Keratinocyte (primary cell): Measurements from ENCODE around the gene PTPN18. TPM values are rescaled to one million over a fixed set of nuclear protein-coding genes. Genes with fewer than 3 reads are reported as not detected.

Source experiments
- DNase-seq: peaks from one replicate; pipeline ENCODE4 v3.0.0-alpha.2; 2011; ENCODE audit warnings: low read depth, missing footprints, low spot score
- FAIRE-seq: peaks from 2 replicates; lab custom pipeline; 2011; peaks lifted over from hg19 to GRCh38; lab: Jason Lieb, UNC
- H2AFZ ChIP-seq: 2 replicates; pipeline ENCODE4 v1.6.0; 2012; ENCODE audit warnings: low read length, control low read depth, inconsistent platforms; ENCODE audit not compliant: control insufficient read depth
- H3K27ac ChIP-seq: 2 replicates; pipeline ENCODE4 v1.5.1; 2011; ENCODE audit warnings: low read length; ENCODE audit not compliant: control insufficient read depth, insufficient read depth
- H3K27me3 ChIP-seq: 3 replicates; pipeline ENCODE4 v1.6.0; 2011; ENCODE audit warnings: low read length; ENCODE audit not compliant: control insufficient read depth, insufficient read depth; ENCODE audit errors: extremely low read depth
- H3K36me3 ChIP-seq, 2 experiments: 2 replicates in 1 of 2; 3 replicates in 1 of 2; pipeline ENCODE4 v1.5.1; 2011; ENCODE audit warnings: low read length in 2 of 2, mild to moderate bottlenecking in 1 of 2; ENCODE audit not compliant: control insufficient read depth in 2 of 2, insufficient read depth in 2 of 2; ENCODE audit errors: extremely low read depth in 1 of 2
- H3K4me1 ChIP-seq: 3 replicates; pipeline ENCODE4 v1.5.1; 2011; ENCODE audit warnings: low read length; ENCODE audit not compliant: control insufficient read depth, insufficient read depth; ENCODE audit errors: extremely low read depth
- H3K4me2 ChIP-seq: 3 replicates; pipeline ENCODE4 v1.6.0; 2011; ENCODE audit warnings: low read depth, low read length; ENCODE audit not compliant: control insufficient read depth, insufficient read depth; ENCODE audit errors: extremely low read depth
- H3K4me3 ChIP-seq, 3 experiments: fragments of 200-600 bp in 1 of 3; sonication (generic) in 1 of 3; 2 replicates in 2 of 3; 3 replicates in 1 of 3; pipeline ENCODE4 v1.5.1; 2011 to 2016; ENCODE audit warnings: low read length in 3 of 3, mild to moderate bottlenecking in 3 of 3, control low read depth in 2 of 3, inconsistent platforms in 1 of 3, low read depth in 1 of 3, mixed read lengths in 1 of 3, mixed run types in 1 of 3, moderate library complexity in 1 of 3; ENCODE audit not compliant: control insufficient read depth in 2 of 3, insufficient read depth in 2 of 3; ENCODE audit errors: extremely low read depth in 1 of 3
- H3K79me2 ChIP-seq: 2 replicates; pipeline ENCODE4 v1.6.0; 2012; ENCODE audit warnings: low read length; ENCODE audit not compliant: control insufficient read depth, insufficient read depth
- H3K9ac ChIP-seq: 3 replicates; pipeline ENCODE4 v1.6.0; 2011; ENCODE audit warnings: low read length; ENCODE audit not compliant: control insufficient read depth, insufficient read depth; ENCODE audit errors: extremely low read depth
- H3K9me1 ChIP-seq: 3 replicates; pipeline ENCODE4 v1.6.0; 2011; ENCODE audit warnings: low read length; ENCODE audit not compliant: control insufficient read depth, insufficient read depth; ENCODE audit errors: extremely low read depth
- H3K9me3 ChIP-seq: 2 replicates; pipeline ENCODE4 v1.5.1; 2012; ENCODE audit warnings: low read depth, low read length; ENCODE audit not compliant: control insufficient read depth
- H4K20me1 ChIP-seq: 3 replicates; pipeline ENCODE4 v1.6.0; 2011; ENCODE audit warnings: low read length; ENCODE audit not compliant: control insufficient read depth, insufficient read depth; ENCODE audit errors: extremely low read depth
- CTCF ChIP-seq, 3 experiments: IDR thresholded peaks in 1 of 3; conservative IDR thresholded peaks in 1 of 3; optimal IDR thresholded peaks in 1 of 3; 2 replicates in 2 of 3; 3 replicates in 1 of 3; pipeline versions ENCODE3 to v1.5.1; 2011; ENCODE audit warnings: low read length in 3 of 3, mild to moderate bottlenecking in 3 of 3, moderate library complexity in 2 of 3, control low read depth in 1 of 3, inconsistent platforms in 1 of 3; ENCODE audit not compliant: insufficient read depth in 2 of 3; ENCODE audit errors: extremely low read depth in 1 of 3
- EZH2 ChIP-seq: IDR thresholded peaks from one replicate; pipeline ENCODE4 v1.6.1; 2012; ENCODE audit warnings: inconsistent platforms, mild to moderate bottlenecking, low read length, moderate library complexity
- dilution Hi-C: fragments of 300-500 bp; cut with MboI; formaldehyde crosslinking; loops from one replicate; pipeline ENCODE4 v1.7.0; 2020; ENCODE audit warnings: low sequenced_read_pairs; ENCODE audit not compliant: extremely low pct_ligation_motif_present
- polyA plus RNA-seq, 5 experiments: library from polyadenylated mRNA; depleted of rRNA in 3 of 5; stranded (reverse) in 3 of 5; stranded (forward) in 1 of 5; unstranded in 1 of 5; fragments of >200 nt; gene quantifications; 1 replicate in 1 of 5; 2 replicates in 3 of 5; 3 replicates in 1 of 5; pipeline versions ENCODE4 v1.2.1 to v1.2.3, GENCODE V29; 2011 to 2012; ENCODE audit warnings: missing spikeins in 2 of 5, low read depth in 1 of 5, low replicate concordance in 1 of 5

The PTPN18 gene
- polyA plus RNA-seq, 1 donor (not counting 4 experiments of a cell fraction or from before 2014, with no cell fraction given) = 9.6 TPM

- no peak for DNase-seq
- TF ChIP-seq CTCF (optimal IDR thresholded peaks at IDR 0.05 in 1 of 3, IDR thresholded peaks at IDR 0.05 in 1 of 3, conservative IDR thresholded peaks at IDR 0.05 in 1 of 3; ENCODE audit: extremely low read depth in 1 of 3, insufficient read depth in 2 of 3, low read length in 3 of 3) (no peak), EZH2 (no peak)
Measured at GRCh38 chr2:130366720-130367119, 10.9 kb downstream of the PTPN18 start.

GRCh38 chr2:130368786-130369185 is 12.9 kb downstream of the PTPN18 start:
- no peak overlapping the region for H2AFZ ChIP-seq
- peaks cover 3% of the 10 kb centered on the region for H3K4me1 ChIP-seq
- H4K20me1 ChIP-seq = no peaks in the 10 kb centered on the region
- no peak overlapping the region for H3K4me2 ChIP-seq
- FAIRE-seq (no peak), DNase-seq (no peak)
- no peak overlapping the region for H3K4me3 ChIP-seq
- no peaks in the 10 kb centered on the region for H3K9me1 ChIP-seq
- H3K27ac ChIP-seq = no peak overlapping the region
- no peak overlapping the region for H3K9ac ChIP-seq
- TF ChIP-seq CTCF (optimal IDR thresholded peaks at IDR 0.05 in 1 of 3, IDR thresholded peaks at IDR 0.05 in 1 of 3, conservative IDR thresholded peaks at IDR 0.05 in 1 of 3; ENCODE audit: extremely low read depth in 1 of 3, insufficient read depth in 2 of 3, low read length in 3 of 3) = no peak
- no peak for TF ChIP-seq EZH2
- no peaks in the 10 kb centered on the region for H3K79me2 ChIP-seq
- H3K27me3 ChIP-seq = no peaks in the 10 kb centered on the region
- H3K9me3 ChIP-seq = no peaks in the 10 kb centered on the region
- H3K36me3 ChIP-seq = peaks cover 0 to 3% of the 10 kb centered on the region in 2 experiments
- dilution Hi-C loops = no loop called here

More at GRCh38 chr2:130366720-130367119, 10.9 kb downstream of the PTPN18 start:
- dilution Hi-C loops = no loop called here
- H3K27ac ChIP-seq = no peak overlapping the region
- no peaks in the 10 kb centered on the region for H3K79me2 ChIP-seq
- H3K4me2 ChIP-seq = no peak overlapping the region
- no peaks in the 10 kb centered on the region for H3K9me3 ChIP-seq
- H4K20me1 ChIP-seq = no peaks in the 10 kb centered on the region
- no peaks in the 10 kb centered on the region for H3K9me1 ChIP-seq
- peaks cover 0 to 3% of the 10 kb centered on the region in 2 experiments for H3K36me3 ChIP-seq
- no peak overlapping the region for H3K4me3 ChIP-seq
- no peak overlapping the region for H2AFZ ChIP-seq
- no peaks in the 10 kb centered on the region for H3K27me3 ChIP-seq
- no peak overlapping the region for H3K9ac ChIP-seq
- FAIRE-seq = no peak
- no peaks in the 10 kb centered on the region for H3K4me1 ChIP-seq
